GM20000 (cell line): ENCODE data around the gene FRYL.
"Not testable (repeated sequence)": the region's sequence is repeated elsewhere in the genome, so short reads cannot be mapped to it uniquely, and the experiment has no call there.

Experiments
- DNase-seq: peaks from one replicate; pipeline ENCODE4 v3.0.0; 2012; ENCODE audit warnings: low spot score
- CTCF ChIP-seq: IDR thresholded peaks from 2 replicates; pipeline ENCODE4 v1.5.1; 2012; ENCODE audit warnings: mild to moderate bottlenecking, control low read depth; ENCODE audit errors: extremely low read depth, missing control alignments

Gene FRYL

DNA sequence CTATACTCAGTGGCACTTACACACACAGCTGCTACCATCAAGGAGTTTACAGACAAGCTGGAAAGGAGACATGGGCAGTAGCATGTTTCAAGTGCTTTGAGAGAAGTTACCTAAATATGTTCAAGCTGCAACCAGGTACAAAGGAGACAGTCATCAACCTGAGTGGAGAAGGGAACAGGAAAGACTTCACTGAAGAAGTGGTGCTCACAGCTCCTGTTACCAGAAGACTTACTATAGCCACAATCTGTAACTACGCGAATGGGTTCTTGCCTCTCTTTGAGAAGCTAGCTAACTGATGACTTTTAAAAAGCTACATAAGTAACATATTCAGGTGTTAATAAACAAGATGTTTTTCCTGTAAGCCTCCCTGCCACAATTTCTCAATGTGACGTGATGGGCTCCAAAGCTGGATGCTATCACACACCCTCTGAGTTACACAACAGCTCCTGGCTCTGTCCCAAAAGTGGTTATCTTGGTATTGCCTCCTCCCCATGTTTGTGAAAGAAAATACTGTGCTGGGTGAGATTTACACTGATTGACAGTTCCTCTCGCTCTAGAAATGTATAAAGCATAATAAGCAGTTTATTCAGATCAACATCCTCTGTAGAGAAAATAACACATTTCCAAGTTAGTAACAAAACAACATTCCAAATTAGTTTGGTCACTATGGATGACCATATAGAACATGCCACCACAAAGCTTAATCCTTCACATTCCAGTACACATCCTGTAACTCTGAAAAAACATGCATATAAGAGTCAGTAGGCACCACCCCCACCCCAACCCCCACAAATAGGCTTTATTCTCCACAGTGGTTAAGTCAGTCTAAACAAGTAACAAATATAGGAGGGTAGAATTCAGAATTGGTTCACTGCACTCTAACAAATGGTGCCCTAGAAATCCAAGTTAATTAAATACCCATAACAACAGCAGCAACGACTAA, 81.8 kb downstream of the FRYL start:
- TF ChIP-seq CTCF = no peak
- DNase-seq = no peak

DNA sequence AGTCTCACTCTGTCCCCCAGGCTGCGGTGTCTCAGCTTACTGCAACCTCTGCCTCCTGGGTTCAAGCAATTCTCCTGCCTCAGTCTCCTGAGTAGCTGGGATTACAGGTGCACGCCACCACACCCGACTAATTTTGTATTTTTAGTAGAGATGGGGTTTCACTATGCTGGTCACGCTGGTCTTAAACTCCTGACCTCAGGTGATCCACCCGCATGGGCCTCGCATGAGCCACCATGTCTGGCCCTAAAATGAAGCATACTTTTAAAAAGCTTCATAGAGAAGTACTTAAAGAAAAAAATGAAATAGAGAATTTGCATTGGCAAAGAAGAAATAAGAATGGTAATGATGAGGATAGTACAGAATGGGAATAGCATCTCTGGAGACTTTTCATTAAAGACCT, 82.6 kb downstream of the FRYL start:
- not testable (repeated sequence) for DNase-seq

GRCh38 chr4:48694824-48695223, 85.3 kb downstream of the FRYL start:
- TF ChIP-seq CTCF = no peak
- DNase-seq = no peak

DNA sequence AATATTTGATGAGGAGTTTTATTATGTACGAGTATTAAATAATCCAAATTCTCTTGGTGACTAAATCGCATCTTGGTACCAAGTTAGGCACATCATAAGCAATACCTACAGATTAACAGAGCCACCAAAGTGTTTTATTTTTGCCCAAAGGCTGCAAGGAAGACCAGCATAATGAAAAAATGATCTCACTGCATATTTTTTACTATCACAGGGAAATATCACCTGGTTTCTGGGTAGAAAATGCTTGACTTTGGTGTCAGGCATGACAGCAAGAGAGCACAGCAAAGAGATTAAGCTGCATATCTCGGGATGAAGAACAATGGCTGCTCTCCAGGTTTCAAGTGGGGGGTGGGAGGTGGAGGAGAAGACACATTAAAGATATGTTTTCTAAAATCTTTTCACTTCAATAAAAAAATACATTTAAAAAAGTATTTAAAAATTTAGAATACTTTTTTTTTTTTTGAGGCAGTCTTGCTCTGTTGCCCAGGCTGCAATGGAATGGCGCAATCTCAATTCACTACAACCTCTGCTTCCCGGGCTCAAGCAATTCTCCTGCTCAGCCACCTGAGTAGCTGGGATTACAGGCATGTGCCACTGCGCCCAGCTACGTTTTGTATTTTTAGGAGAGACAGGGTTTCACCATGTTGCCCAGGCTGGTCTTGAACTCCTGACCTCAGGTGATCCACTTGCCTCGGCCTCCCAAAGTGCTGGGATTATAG, 86.1 kb downstream of the FRYL start:
- no peak for DNase-seq
- TF ChIP-seq CTCF = no peak

DNA sequence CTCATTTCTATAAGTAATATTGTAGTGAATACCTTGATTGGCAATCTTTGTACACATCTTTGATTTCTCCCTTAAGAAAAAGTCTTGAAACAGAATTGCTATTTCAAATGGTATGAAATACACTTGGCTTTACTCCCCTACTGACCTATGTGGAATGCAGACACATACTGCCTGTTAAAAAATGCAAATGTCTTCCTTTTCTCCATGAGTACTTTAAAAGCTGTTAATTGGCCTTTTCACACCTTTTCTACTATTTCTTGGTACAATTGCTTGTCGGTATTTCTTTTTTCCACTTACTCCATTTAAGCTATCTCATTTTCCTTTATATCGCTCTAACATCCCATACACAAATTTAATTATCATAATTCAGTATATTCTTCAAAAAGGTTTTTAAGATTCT, 87.2 kb downstream of the FRYL start:
- TF ChIP-seq CTCF = no peak
- DNase-seq = no peak

GRCh38 chr4:48692044-48692443, 88.0 kb downstream of the FRYL start:
- TF ChIP-seq CTCF = no peak
- no peak for DNase-seq

- TF ChIP-seq CTCF = no peak
- DNase-seq = no peak
Observed at GRCh38 chr4:48688953-48689352, 91.1 kb downstream of the FRYL start.
